ENCODE data around the gene MYH15.

Gene MYH15

DNA sequence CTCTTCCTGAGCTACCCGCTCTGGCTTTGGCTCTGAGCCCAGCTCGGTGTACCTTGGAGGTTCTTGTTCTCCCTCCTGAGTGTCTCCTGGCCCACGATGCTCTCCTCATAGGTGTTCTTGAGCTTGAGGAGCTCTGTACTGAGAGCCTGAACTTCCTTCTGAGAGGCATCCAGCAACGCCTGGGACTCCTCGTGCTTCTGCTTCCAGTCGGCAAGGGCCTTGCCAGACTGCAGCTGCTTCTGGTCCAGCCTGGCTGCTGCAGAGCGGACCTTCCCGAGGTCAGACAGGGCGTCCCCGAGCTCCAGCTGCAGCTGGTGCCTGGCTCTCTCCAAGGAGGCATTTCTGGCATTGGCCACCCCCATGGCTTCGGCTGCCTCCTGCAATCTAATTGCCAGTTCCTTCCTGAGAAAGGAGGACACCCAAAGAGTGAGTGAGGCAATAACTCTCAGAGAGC is 99.8 kb downstream of the MYH15 start:
- DNase-seq, result no peak

DNA sequence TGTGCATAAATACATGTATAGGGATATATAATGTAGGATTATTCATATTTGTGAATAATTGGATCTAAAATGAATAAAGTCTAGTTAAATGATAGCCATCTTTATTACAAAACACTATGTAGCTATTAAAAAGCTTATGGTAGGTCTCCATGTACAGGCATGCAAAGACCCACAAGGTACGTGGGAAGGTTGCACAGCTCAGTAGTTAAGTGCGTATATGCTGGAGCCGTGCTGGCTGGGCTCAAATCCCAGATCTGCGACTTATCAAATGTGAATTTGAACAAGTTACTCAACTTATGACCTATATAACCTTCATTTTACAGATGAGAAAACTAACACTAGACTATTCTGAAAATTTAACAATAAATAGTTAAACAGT is 100.6 kb downstream of the MYH15 start:
- no peak for DNase-seq

DNA sequence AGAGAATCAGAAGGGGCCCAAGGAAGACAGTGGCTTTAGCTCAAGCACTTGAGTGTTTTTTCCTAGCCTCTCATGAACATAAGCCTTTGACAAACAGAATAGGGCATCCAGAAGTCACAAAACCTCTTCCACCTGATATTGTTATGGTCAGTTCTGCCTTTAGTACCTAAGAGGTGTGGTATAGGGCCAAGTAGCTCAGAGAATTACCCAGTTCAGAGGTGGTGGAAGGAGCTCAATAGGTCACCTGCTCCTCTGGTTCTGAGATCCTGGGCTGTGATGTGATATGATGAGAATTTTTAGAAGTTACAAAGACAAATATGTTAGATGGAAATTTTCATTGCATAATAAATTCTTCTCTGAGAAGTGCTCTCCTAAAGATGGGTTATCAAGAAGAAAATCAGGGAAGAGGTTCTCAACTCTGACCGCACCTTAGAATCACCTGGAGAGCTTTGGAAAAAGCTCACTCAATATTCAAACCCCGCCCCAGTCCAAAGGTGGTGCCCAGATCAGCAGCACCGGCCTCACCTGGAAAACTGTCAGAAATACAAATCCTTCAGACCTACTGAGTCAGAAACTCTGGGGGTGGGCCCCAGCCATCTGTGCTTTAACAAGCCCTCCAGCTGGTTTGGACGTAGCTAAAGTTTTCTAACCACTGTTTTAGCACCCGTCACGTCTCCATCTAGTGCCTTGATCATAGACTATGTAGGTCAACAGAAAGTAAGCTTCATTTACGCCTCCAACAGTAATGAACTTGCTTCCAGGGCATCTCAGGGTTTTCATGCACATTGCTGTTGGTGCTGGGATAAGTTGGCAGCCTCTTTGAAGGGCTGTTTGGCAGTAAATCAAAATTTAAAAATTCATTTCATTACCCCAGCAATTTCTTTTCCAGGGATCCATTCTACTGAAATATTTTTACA is 101.3 kb downstream of the MYH15 start:
- DNase-seq, result no peak

DNA sequence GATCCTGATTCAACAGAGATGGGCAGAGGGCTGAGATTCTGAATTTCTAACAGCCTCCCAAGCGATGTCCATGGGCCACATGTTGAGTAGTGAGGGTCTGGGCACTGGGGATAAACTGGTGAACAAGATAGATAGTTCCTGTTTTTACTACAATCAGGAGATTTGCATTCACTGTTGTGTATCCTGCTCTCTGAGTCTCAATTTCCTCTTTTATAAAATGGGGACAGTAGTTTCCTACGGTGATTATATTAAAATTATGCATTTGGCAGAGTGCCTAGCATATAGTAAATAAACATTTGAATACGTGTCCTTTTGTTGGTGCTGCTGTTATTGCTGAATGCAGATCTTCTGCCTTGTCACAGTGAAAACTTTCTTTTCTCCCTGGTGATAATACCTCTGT is 102.5 kb downstream of the MYH15 start:
- DNase-seq, result no peak

DNA sequence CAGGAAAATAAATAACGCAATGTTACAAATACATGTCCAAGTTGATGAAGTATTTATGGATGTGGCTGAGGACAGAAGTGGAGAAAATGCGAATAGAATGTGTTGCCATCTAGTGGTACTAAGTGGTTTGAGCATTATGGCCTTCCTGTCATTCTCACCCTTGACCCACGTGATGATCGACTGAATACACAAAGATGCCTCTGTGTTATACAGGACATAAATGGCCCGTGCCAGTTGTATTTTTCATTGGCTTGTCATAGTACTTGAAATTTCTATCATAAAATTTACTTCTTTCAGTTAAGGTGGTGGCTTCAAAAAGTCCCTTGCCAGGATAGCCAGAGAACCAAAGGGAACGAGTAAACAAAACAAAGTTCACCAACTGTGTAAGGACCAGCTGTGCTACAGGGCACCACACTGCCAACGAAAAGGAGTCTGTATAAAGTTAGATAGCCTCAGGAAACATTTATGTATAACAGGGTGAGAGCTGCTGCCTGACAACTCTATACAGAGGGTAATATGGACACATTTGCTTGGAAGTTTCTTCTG is 103.7 kb downstream of the MYH15 start:
- no peak for DNase-seq

DNA sequence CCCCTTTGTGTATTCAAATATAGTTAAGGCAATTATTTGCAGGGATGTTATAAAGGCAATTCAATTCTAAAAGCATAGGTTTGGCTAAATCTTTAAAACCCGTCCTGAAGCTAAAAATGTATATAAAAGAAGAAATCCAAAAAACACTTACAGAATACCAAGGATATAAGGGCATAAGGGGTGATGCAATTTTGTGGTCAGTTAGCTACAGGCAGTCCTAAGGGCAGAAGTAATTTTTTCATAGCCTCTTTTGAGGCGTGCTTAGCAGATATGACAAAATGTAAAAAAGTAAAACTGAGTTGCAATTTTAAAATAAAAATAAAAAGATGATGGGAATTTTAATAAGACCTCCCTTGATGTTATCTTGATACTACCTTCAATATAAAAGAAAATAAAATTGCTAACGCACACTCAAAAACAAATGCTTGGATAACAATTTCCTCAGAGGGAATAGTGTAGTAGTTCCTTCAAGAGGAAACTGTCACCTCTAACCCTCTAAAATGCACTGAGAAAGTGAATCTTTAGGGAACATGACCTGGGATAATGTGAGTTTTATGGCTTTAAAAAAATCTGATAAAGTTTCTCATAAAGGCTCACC is 104.2 kb downstream of the MYH15 start:
- DNase-seq, result no peak

DNA sequence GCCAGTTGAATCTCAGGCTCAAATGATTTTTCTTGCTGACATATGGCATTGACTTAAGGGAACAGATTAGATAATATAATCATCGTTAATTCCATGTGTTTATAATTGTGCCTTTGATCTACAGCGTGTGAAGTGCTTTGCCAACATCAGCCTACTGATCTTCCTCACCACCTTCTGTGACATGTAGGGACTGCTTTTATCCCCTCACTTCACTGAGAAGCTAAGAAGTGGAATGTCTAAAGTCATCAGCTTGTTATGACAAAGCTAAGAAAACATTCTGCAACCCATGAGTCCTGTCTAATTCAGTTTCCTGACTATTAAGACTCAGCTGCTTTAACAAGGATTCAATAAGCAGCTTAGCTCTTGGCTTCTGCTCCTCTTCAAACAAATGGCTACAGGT is 106.0 kb downstream of the MYH15 start:
- DNase-seq, result no peak

DNA sequence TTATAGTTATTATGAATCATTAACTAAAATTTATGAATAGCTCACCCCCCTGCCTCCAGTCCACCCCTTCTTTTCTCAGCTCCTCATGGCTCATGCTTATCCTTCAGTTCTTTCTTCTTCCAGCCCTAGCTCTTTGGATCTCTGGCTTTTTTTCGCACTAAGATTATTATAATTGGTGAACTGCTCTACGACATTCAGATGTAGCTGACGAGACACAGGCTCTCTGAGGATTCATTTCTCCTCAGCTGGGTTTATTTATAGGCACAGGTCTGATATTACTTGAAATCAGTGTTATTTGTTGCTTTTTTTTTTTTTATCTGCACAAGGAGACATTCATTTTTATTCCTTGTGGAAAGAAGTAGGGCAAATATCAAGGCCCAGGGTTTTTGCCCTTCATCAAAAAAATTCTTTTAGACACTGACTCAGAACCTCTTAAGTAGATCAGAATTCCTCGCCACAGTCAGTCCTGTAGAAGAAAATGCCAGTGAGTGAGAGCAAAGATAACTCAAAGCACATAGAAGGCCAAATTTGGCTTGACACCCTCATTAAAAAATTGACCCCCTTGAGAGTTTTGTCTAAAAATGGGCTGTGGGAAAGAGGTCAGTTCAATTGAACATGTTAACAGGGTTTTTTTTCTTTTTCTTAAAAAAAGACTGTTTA is 106.6 kb downstream of the MYH15 start:
- DNase-seq, result no peak

DNA sequence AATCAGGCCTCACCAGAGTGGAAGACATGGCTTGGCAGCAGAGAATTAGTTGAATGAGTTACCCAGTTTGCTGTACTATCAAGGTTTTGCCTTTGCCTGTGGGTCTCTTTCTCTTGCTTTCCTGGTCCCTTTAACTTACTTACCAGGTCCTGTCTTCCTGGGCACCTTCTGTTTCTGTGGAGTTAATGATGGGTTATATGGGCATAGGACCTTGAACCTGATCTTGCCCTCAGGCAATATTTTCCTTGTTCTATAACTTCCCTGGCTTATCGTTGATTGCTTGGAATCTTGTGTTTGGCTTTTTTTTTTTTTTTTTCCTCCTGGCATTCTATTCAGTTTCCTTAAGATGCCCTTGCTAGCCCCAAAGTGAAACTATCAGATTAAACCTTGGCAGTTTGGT is 107.2 kb downstream of the MYH15 start:
- no peak for DNase-seq

DNA sequence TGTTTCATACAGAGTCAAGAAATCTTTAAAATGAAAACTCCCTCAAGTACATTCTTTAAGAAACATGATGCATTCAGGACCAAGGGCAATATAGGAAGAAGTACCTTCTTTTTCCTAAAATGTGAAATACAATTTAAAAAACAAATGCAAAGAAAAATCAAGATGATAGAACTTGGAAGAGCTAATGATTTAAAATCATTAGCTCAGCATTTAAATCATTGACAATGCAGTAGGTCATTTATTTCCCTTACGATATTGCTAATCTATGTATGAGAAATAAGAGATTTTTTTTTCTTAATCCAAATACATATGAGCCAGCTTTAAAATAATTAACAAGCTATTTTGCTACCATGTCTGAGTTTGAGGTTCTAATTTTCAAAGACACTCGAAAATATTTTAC is 108.6 kb downstream of the MYH15 start:
- no peak for DNase-seq

DNA sequence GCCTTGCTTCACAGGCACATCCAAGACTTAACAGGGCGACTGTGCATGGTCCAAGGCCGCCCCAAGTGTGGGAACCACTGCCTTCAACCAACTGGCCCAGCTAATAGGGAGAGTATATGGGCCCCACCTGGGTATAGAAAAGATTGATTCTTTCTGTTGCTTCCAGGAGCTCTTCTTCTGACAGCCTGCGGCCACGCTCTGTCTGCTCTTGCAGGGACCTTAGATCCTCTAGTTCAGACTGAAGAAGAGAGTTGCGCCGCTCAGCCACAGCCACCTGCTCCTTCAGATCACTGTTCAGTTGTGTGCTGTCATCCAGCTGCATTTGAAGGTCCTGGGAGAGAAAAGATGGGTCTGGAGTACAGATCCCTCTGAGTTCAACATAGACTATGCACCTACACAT is 111.9 kb downstream of the MYH15 start:
- no peak for DNase-seq

DNA sequence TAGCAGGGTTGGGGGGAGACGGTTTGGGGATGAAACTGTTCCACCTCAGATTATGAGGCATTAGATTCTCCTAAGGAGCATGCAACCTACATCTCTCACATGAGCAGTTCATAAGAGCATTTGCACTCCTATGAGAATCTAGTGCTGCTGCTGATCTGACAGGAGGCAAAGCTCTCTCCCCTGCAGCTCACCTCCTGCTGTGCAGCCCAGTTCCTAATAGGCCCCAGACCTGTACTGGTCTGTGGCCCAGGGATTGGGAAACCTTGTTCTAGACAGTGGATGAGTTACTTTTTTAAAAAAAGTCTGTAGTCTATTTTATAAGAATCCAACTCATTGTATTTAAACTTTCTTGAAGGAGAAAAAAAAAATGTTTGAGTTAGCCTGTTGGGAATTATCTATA is 114.1 kb downstream of the MYH15 start:
- DNase-seq, result no peak

DNA sequence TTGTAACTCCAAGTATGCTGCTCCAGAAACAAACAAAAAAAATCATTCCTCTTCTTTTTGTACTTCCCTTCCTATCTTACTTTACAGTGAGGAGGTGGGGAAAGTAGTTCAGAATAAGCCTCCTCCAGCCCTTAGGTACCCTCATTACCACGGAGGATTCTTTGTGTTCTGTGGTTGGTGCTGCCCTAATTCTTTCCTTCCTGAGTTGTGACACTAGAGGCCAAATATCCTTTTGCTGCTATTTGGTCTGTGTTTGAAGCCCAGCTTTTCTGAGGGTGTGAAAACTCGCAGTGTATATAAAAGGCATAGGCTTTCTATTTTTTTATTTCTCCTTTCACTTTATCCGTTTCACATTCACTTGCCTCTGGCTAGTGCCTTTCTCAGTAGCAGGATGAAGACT is 115.8 kb downstream of the MYH15 start:
- no peak for DNase-seq

DNA sequence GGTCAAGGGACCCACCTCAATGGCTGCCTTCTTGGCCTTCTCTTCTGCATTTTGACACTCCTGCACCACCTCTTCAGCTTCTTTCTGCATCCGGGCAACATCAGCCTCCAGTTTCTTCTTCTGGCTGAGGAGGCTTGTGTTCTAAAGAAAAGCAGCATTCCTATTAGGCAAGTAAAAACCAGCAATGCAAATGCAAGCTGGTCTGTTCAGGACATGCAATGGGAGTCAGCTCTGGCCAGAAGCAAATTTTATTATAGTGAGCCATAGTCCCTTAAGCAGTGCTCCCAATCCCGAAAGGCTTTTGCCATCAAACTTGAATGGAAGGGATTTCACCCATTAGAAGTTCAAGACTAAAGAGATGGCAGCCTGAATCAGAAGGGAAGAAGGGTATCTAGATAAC is 116.4 kb downstream of the MYH15 start:
- DNase-seq, result no peak

DNA sequence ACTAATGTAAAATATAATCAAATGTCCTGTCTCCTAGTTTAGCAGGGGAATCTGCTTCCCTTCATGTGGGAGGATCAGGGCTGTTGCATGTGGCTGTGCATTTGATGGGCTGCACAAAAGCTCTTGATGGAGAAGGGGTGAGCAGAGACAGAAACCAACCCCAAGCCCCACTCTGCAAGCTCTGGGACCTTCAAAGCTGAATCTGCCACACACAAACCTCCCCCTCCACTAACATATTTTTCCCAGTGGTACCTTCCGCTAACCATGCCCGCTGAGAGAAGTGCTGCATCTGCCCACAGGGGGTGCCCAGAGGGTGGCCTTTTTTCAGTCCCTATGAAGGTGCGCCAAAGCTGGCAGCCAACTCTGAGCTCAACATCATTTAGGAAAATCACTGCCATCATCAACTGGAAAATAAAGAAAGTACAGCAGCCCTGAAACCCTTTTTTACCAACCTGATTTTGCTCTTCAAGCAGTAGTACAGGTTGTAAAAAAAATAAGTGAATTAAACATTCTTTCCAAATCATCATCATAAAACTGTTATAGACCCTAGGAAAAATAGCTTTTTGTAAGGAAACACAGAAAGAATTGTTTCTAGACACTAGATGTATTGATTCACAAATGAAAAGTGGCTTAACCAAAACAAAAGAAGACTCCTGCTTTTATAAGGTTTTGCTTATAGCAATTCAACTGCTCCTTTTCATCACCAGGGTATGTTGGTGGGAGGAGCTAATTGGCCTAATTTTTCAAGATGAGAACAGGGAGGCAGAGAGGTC is 117.1 kb downstream of the MYH15 start:
- DNase-seq, result no peak

DNA sequence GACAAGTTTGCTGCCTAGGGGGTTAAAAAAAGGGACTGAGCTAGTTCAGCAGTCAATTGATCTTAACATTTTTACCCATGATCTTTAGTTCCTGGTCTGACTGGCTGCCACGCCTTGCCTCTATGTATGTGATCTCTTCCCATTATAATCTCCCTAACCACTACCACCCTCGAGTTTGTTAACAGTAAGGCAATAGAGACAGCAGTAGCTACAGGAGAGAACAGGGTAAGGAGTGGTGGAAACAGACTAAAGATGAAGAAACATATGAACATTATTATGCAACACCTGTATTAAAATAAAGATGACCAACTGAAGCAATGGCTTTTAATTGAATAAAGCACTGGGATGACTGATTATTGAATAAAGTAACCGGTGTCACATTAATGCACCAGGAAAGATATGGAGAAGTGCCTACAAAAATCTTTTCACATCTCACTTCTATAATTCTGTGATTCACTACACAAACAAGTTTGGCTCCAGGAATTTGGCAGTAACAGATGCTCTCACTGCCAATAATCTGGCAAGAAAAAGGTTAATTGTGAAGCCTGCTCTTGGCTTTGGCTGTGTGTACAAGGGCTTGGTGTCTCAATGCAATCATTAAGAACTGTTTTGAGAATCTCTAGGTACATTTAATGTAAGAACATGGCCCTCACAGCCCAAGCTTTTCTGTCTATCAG is 118.3 kb downstream of the MYH15 start:
- no peak for DNase-seq

DNA sequence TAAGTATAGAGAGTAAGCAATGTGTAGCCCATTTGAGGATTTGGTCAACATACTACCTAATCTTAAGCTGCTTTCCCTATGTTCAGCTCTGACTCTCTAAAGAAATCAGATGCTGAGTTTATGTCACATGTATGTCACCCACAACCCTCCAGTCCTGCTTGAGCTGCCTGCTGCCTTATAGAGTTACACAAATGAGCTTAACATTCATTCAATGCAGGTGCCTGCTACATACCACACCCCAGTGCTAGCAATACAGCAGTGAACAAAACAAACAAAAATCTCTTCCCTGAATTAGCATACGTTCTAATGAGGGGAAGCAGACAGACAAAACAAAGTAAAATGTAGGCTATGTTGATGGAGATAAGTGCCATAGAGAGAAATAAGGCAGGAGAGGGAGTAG is 121.0 kb downstream of the MYH15 start:
- DNase-seq, result no peak

DNA sequence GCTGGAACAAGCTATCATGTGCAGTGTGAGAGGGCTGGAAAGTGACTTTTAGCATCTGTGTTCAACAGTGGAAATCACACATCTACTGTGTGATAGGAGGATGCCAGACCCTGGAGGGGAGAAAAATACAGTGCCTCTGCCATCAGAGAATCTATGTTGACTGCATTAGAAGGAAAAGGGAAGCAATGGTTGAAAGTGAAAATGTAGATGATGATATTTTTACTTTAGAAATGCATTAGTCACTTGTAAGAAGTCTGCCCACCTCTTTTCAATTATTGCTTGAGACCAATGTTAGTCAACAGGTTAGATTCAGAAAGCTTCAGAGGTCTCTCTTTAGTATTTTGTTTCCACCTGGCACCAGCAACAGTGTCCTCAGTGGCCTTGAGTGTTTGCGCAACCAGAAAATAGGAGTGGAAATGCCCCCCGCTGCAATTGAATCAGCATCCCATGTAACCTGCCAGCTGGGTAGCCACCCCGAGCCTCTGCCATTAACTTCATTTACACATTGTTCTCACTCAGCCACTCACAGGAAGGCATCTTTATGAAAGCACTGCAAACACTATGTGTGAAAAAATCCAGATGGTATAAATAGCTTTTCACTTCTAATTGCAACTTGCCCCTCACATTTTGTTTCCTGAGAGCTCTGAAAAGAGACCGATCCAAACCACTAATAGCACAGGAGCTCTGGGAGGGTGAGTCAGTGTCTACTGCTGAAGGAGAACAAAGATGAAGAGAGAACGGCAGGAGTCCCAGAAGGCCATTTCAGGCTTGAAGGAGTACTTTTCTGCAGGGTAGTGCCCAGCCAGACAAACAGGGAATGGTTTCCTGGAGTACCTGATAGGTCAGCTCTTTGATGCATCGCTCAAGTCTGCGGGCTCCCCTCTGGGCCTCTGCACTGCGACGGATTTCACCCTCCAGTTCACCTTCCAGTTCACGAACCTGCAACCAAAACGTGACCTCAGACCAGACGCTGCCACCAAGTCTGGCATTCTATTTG is 122.0 kb downstream of the MYH15 start:
- DNase-seq, result no peak

DNA sequence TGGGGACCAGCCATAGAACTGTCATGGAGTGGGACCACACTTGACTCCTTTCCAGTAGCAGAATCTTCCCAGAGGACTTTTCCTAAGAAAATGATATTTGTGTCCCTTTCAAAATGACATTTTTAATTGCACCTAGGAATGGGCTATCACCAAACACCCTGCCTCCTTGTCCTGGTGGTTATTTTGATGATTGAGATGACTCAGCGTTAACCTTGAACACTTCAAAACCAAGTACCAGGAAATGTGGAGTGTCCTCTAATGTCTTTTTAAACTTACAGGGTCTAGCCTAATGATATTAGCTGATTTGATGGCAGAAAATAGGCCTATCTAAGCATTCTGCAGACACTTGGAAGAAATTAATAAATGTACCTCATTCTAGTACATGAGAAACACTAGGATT is 123.3 kb downstream of the MYH15 start:
- no peak for DNase-seq

DNA sequence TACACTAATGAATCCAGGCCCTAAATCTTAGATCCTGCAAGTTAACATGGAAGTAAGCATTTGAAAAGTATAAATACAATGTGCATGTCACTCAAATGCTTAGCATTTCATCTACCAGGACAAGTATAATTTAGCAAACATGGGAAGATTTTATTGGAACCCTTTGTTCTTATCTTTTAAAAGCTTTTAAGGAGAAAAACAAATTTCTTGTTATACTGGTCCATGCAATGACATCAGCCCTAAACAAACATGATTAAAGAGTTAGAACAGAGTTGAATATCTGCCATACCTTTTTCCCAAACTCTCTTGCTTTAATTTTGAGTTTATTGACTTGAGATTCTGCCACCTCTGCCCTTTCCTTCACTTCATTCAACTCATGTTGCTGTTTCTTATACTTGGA is 127.1 kb downstream of the MYH15 start:
- DNase-seq, result no peak

DNA sequence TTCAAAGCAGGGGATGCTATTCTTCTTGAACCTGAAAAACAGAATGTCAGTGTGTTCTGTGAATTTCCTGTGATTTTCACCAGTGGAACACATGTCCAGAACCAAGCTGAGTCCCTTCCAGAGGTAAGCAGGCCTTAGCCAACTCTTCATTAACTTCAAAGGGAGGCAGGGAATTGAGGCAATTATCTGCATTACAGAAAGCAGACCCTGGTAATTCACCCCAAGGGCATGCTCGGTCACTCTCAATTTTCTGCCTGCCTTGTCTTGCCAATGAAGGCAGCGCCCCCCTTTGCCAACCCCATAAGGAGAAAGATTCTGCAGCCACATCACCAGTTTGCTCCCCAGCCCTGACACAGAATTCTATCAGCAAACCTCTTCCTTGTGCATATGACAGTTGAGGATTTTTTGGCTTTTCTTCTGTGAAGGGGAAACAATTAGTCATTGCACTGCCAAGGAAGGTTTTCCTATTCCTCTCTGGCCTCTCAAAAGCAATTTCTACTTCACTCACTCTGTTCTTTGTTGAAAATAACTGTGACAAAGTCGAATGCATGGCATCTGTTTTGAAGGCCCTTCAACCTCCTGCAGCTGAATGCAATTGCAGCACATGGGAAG is 128.8 kb downstream of the MYH15 start:
- DNase-seq, result no peak
